HEK293 (cell line): Measurements from ENCODE around the gene TSTD1.

Source experiments
- CTCF ChIA-PET: fragments of 350-600 bp; formaldehyde crosslinking; extraction: SDS; loops from one replicate; lab custom pipeline; 2021; ENCODE audit warnings: antibody characterized with exemption; lab: Yijun Ruan, JAX
- POLR2A ChIA-PET: fragments of 300-600 bp; formaldehyde crosslinking; extraction: SDS; loops from one replicate; lab custom pipeline; 2020; ENCODE audit warnings: antibody characterized with exemption, inconsistent platforms; lab: Yijun Ruan, JAX
- H3K27ac ChIP-seq: fragments of 200-500 bp; sonication (Bioruptor generic); 2 replicates; pipeline ENCODE4 v1.5.1; 2014; ENCODE audit warnings: low read depth, low read length, control low read depth, inconsistent platforms; ENCODE audit errors: extremely low read depth
- H3K36me3 ChIP-seq, 2 experiments: fragments of 200-500 bp in 1 of 2; sonication (Bioruptor generic) in 1 of 2; 1 replicate in 1 of 2; 2 replicates in 1 of 2; pipeline ENCODE4 v1.5.1; 2014 to 2017; ENCODE audit warnings: inconsistent platforms in 2 of 2, low read length in 2 of 2; ENCODE audit not compliant: control insufficient read depth in 2 of 2, insufficient read depth in 1 of 2
- H3K4me1 ChIP-seq: fragments of 200-500 bp; sonication (Bioruptor generic); 2 replicates; pipeline ENCODE4 v1.5.1; 2014; ENCODE audit warnings: mild to moderate bottlenecking, low read length, inconsistent platforms; ENCODE audit not compliant: control insufficient read depth, insufficient read depth
- H3K4me3 ChIP-seq: 2 replicates; pipeline ENCODE4 v1.5.1; 2011; ENCODE audit warnings: low read depth, mild to moderate bottlenecking, control low read depth, low read length, moderate library complexity
- H3K9me3 ChIP-seq: fragments of 200-500 bp; sonication (Bioruptor generic); 2 replicates; pipeline ENCODE4 v1.5.1; 2014; ENCODE audit warnings: low read depth, low read length, inconsistent platforms; ENCODE audit not compliant: control insufficient read depth, insufficient read depth
- BCL11B ChIP-seq: fragments of 450-650 bp; formaldehyde crosslinking; IDR thresholded peaks from 2 replicates; pipeline ENCODE4 v1.5.1; 2016; ENCODE audit warnings: low read depth, missing biosample characterization, missing genetic modification characterization
- HOXD13 ChIP-seq: sonication (generic); formaldehyde crosslinking; IDR thresholded peaks from 2 replicates; pipeline ENCODE4 v1.8.0; 2022; ENCODE audit warnings: missing genetic modification reagents, borderline replicate concordance
- KLF7 ChIP-seq: fragments of 450-650 bp; formaldehyde crosslinking; IDR thresholded peaks from 2 replicates; pipeline ENCODE4 v1.5.1; 2016; ENCODE audit warnings: missing biosample characterization, missing genetic modification characterization, borderline replicate concordance
- KLF9 ChIP-seq: fragments of 450-650 bp; formaldehyde crosslinking; IDR thresholded peaks from 2 replicates; pipeline ENCODE4 v1.5.1; 2016; ENCODE audit warnings: missing biosample characterization, missing genetic modification characterization, low read depth
- OVOL3 ChIP-seq: fragments of 450-650 bp; formaldehyde crosslinking; IDR thresholded peaks from 2 replicates; pipeline ENCODE4 v1.5.1; 2016; ENCODE audit warnings: missing biosample characterization, missing genetic modification characterization
- PRDM1 ChIP-seq: fragments of 450-650 bp; formaldehyde crosslinking; IDR thresholded peaks from 2 replicates; pipeline ENCODE4; 2016; ENCODE audit warnings: missing biosample characterization, missing genetic modification characterization
- PRDM6 ChIP-seq: fragments of 450-650 bp; formaldehyde crosslinking; IDR thresholded peaks from 2 replicates; pipeline ENCODE4 v1.5.1; 2017; ENCODE audit warnings: missing biosample characterization, missing genetic modification characterization
- REPIN1 ChIP-seq: fragments of 450-650 bp; formaldehyde crosslinking; IDR thresholded peaks from 2 replicates; pipeline ENCODE4 v1.5.1; 2017; ENCODE audit warnings: missing biosample characterization, missing genetic modification characterization, low read depth
- ZBTB1 ChIP-seq: fragments of 450-650 bp; formaldehyde crosslinking; IDR thresholded peaks from 2 replicates; pipeline ENCODE4 v1.5.1; 2016; ENCODE audit warnings: missing biosample characterization, missing genetic modification characterization
- ZBTB11 ChIP-seq: fragments of 450-650 bp; formaldehyde crosslinking; conservative IDR thresholded peaks from 2 replicates; pipeline ENCODE4 v1.5.1; 2016; ENCODE audit warnings: low read depth, missing biosample characterization, missing genetic modification characterization
- ZFP37 ChIP-seq: fragments of 450-650 bp; formaldehyde crosslinking; IDR thresholded peaks from 2 replicates; pipeline ENCODE4 v1.5.1; 2016; ENCODE audit warnings: missing biosample characterization, missing genetic modification characterization
- ZNF132 ChIP-seq: fragments of 450-650 bp; formaldehyde crosslinking; IDR thresholded peaks from 2 replicates; pipeline ENCODE4 v1.5.1; 2017; ENCODE audit warnings: missing biosample characterization, missing genetic modification characterization, borderline replicate concordance
- ZNF266 ChIP-seq: fragments of 450-650 bp; formaldehyde crosslinking; IDR thresholded peaks from 2 replicates; pipeline ENCODE4 v1.5.1; 2016; ENCODE audit warnings: missing biosample characterization, missing genetic modification characterization, low read depth
- ZNF280D ChIP-seq: fragments of 450-650 bp; formaldehyde crosslinking; IDR thresholded peaks from 2 replicates; pipeline ENCODE4 v1.5.1; 2016; ENCODE audit warnings: missing biosample characterization, missing genetic modification characterization
- ZNF292 ChIP-seq: fragments of 450-650 bp; formaldehyde crosslinking; IDR thresholded peaks from 2 replicates; pipeline ENCODE4 v1.5.1; 2016; ENCODE audit warnings: low read depth, missing biosample characterization, missing genetic modification characterization, borderline replicate concordance
- ZNF639 ChIP-seq: fragments of 450-650 bp; formaldehyde crosslinking; IDR thresholded peaks from 2 replicates; pipeline ENCODE4 v1.5.1; 2016; ENCODE audit warnings: missing biosample characterization, missing genetic modification characterization
- ZNF785 ChIP-seq: fragments of 450-650 bp; formaldehyde crosslinking; IDR thresholded peaks from 2 replicates; pipeline ENCODE4 v1.5.1; 2016; ENCODE audit warnings: missing biosample characterization, missing genetic modification characterization
- ZNF830 ChIP-seq: fragments of 450-650 bp; IDR thresholded peaks from 2 replicates; pipeline ENCODE4 v1.5.0; 2018; ENCODE audit warnings: missing biosample characterization, missing genetic modification characterization, low read depth, mild to moderate bottlenecking, moderate library complexity

The TSTD1 gene

GRCh38 chr1:161070761-161071160 is 32.0 kb upstream of the TSTD1 start (continued):
- TF ChIP-seq ZNF280D (tag by site-specific recombination), result no peak
- no peak for TF ChIP-seq ZBTB1 (tag by site-specific recombination)
- TF ChIP-seq OVOL3 (tag by site-specific recombination), result no peak
- TF ChIP-seq, all 188 proteins: peak for 0

- Histone ChIP-seq H3K4me3 (no peak within 1 kb of the TSS), H3K9me3 (no peaks in the 10 kb centered on the region), H3K4me1 (no peaks in the 10 kb centered on the region), H3K27ac (no peak within 1 kb of the TSS), H3K36me3 (peaks cover 0 to 13% of the 10 kb centered on the region in 2 experiments; a peak in 1 of 3 replicates)
- ChIA-PET CTCF (interaction anchor here (0.8 to 6.1 kb wide), 4 partner anchors 25 to 72 kb away, joined by 3 to 56 read pairs (median 4); partner anchors contain the start of gene KLHDC9), POLR2A (interaction anchor here (0.7 kb wide), 1 partner anchor 236 kb away, joined by 4 read pairs; no protein-coding TSS in a partner anchor)
- TF ChIP-seq ZBTB11 (tag by site-specific recombination) (no peak), BCL11B (tag by site-specific recombination) (no peak), KLF9 (no peak), REPIN1 (tag by site-specific recombination) (no peak), ZNF266 (tag by site-specific recombination) (no peak), ZNF785 (tag by site-specific recombination) (no peak), ZNF292 (tag by site-specific recombination) (no peak), PRDM6 (tag by site-specific recombination) (no peak), HOXD13 (CRISPR knock-in tag) (no peak), ZFP37 (tag by site-specific recombination) (no peak), KLF7 (no peak), ZNF132 (no peak), ZNF830 (tag by site-specific recombination) (no peak), ZNF639 (no peak), PRDM1 (tag by site-specific recombination) (no peak)
Measured at GRCh38 chr1:161069731-161070270, 31.0 kb upstream of the TSTD1 start, which contains the start of gene ARHGAP30. TSS of gene ARHGAP30 (minus strand) at chr1:161069891. CDS start at chr1:161069624, 267 bp downstream.
